Left ventricle myocardium inferior (tissue), 1 donor: Measurements from ENCODE around the gene MT1HL1. TPM values are rescaled to one million over a fixed set of nuclear protein-coding genes. Genes with fewer than 3 reads are reported as not detected.
A peak's percentile ranks its signal among the peaks of the same experiment; 100 is the strongest.
"Not testable (repeated sequence)": the region's sequence is repeated elsewhere in the genome, so short reads cannot be mapped to it uniquely, and the experiment has no call there.

Source experiments
- DNase-seq: peaks from one replicate; pipeline ENCODE4 v3.0.0-alpha.2; 2020
- H3K27ac ChIP-seq: fragments of 200-600 bp; replicated peaks from 2 replicates; pipeline ENCODE4 v1.8.0; 2021
- H3K27me3 ChIP-seq: fragments of 200-600 bp; 2 replicates; pipeline ENCODE4 v1.8.0; 2021; ENCODE audit warnings: low read depth
- H3K36me3 ChIP-seq: fragments of 200-600 bp; 2 replicates; pipeline ENCODE4 v1.8.0; 2021
- H3K4me1 ChIP-seq: fragments of 200-600 bp; 2 replicates; pipeline ENCODE4 v1.8.0; 2021
- H3K4me3 ChIP-seq: fragments of 200-600 bp; 2 replicates; pipeline ENCODE4 v1.8.0; 2021; ENCODE audit warnings: mild to moderate bottlenecking, moderate library complexity
- H3K9me3 ChIP-seq: fragments of 200-600 bp; replicated peaks from 2 replicates; pipeline ENCODE4 v1.8.0; 2021
- intact Hi-C: fragments of 100-400 bp; cut with micrococcal nuclease; formaldehyde crosslinking; loops from one replicate; pipeline ENCODE4 v1.11.0; 2022
- total RNA-seq: library from RNA; stranded (reverse); fragmentation: NEBNext Ultra II Directional; extraction: Animal tissue kit (Norgen Biotek cat#: 25700); gene quantifications from one replicate; pipeline ENCODE4 v1.2.1, GENCODE V29; 2021
- TF ChIP-seq, protein P1 (sequence below): fragments of 200-600 bp; IDR thresholded peaks from 2 replicates; pipeline ENCODE4 v1.8.0; 2021; ENCODE audit warnings: antibody characterized with exemption, mild to moderate bottlenecking, borderline replicate concordance
- donor health status: DM: no; HTN: yes; CAD: no; lungs with severe emphysema.

Gene MT1HL1
- total RNA-seq, 1 donor from 2014 or later = not detected

DNA sequence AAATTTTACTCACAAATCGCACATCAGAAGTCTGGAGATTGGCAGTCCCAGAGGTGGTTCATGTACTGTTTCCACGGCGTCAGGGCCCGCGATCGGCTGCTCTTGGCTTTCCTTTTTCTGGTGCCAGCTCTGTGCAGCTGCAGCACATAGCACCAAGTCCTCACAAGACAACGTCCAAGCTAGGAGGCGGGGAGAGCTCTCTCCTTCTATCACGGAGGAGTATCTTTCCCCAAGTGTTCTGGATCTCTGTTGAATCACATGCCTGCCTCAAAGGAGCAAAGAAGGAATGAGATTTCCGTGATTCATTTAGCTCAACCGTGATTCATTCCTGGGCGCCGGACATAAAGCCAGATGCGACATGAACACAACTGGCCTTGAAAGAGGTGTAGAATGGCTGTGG lies 25.5 kb downstream of the MT1HL1 start:
- peak overlapping the region; percentile 73 for H3K27ac ChIP-seq
- peak overlapping the region; percentile 47 for H3K4me3 ChIP-seq
- TF ChIP-seq, protein P1, sequence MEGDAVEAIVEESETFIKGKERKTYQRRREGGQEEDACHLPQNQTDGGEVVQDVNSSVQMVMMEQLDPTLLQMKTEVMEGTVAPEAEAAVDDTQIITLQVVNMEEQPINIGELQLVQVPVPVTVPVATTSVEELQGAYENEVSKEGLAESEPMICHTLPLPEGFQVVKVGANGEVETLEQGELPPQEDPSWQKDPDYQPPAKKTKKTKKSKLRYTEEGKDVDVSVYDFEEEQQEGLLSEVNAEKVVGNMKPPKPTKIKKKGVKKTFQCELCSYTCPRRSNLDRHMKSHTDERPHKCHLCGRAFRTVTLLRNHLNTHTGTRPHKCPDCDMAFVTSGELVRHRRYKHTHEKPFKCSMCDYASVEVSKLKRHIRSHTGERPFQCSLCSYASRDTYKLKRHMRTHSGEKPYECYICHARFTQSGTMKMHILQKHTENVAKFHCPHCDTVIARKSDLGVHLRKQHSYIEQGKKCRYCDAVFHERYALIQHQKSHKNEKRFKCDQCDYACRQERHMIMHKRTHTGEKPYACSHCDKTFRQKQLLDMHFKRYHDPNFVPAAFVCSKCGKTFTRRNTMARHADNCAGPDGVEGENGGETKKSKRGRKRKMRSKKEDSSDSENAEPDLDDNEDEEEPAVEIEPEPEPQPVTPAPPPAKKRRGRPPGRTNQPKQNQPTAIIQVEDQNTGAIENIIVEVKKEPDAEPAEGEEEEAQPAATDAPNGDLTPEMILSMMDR = no peak
- H3K27me3 ChIP-seq = no peaks in the 10 kb centered on the region
- no peak for DNase-seq
- peaks cover 4% of the 10 kb centered on the region for H3K9me3 ChIP-seq
- intact Hi-C loops = no loop called here
- H3K36me3 ChIP-seq = no peaks in the 10 kb centered on the region
- peaks cover 43% of the 10 kb centered on the region for H3K4me1 ChIP-seq

GRCh38 chr1:236975461-236975860 lies 28.8 kb downstream of the MT1HL1 start:
- Histone ChIP-seq H3K4me3 (no peak overlapping the region), H3K27ac (no peak overlapping the region), H3K27me3 (no peaks in the 10 kb centered on the region), H3K4me1 (peaks cover 24% of the 10 kb centered on the region), H3K36me3 (no peaks in the 10 kb centered on the region), H3K9me3 (peaks cover 4% of the 10 kb centered on the region)
- TF ChIP-seq, protein P1 = no peak
- intact Hi-C loops = no loop called here
- DNase-seq = no peak

DNA sequence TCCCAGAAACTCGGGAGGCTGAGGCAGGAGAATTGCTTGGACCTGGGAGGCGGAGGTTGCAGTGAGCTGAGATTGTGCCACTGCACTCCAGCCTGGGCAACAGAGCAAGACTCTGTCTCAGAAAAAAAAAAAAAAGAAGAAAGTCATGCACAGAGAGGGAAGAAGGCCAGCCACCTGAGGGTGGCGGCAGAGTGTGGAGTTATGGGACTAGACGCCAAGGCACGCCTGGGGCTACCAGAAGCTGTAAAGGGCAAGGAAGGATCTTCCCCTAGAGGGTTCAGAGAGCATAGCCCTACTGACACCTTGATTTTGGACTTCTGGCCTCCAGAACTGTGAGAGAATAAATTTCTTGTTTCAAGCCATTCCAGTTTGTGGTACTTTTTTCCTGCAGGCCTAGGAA lies 30.2 kb downstream of the MT1HL1 start:
- intact Hi-C loops, H3K9me3 ChIP-seq, H3K36me3 ChIP-seq, H3K27me3 ChIP-seq, DNase-seq, H3K4me3 ChIP-seq, H3K27ac ChIP-seq: not testable (repeated sequence)
- H3K4me1 ChIP-seq = peaks cover 11% of the 10 kb centered on the region

DNA sequence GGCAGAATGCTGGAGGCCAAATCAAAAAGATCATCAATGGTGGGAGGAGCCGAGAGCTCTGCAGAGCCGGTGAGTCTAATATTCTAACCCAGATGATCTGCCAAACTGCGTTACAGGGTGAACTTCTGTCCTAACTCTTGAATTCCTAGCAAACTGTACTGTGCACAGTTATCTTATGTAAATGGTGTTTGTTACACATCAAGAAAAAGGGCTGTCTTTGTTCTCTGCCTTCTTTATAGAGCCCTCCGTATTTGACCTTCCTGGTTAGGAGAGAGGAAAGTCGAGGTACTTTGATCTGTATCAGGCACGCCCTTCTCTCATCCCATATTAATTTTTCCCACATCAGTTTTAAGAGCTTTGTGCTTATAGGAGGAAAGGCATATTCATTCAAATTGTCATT lies 37.6 kb downstream of the MT1HL1 start:
- intact Hi-C loops = no loop called here
- no peaks in the 10 kb centered on the region for H3K9me3 ChIP-seq
- no peak for DNase-seq
- H3K4me1 ChIP-seq = no peaks in the 10 kb centered on the region
- H3K36me3 ChIP-seq = no peaks in the 10 kb centered on the region
- TF ChIP-seq, protein P1 = no peak
- no peak overlapping the region for H3K27ac ChIP-seq
- no peaks in the 10 kb centered on the region for H3K27me3 ChIP-seq
- H3K4me3 ChIP-seq = no peak overlapping the region

DNA sequence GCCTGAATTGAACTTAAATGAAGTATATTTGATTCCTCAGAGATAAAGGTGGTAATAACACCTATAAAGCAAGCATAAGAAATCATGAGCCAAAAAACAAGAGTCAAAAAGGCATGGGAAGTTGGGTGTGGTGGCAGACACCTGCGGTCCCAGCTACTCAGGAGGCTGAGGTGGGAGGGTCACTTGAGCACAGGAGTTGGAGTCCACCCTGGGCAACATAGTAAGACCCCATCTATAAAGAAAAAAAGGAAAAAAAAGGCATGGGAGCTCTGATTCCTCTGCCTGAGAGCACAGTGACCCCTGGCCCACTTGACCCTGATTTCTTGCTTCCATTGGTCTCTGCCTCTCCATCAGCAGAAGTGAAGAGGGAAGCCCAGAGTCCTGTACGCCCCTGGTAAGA lies 40.3 kb downstream of the MT1HL1 start:
- H3K27ac ChIP-seq = no peak overlapping the region
- no peaks in the 10 kb centered on the region for H3K27me3 ChIP-seq
- no peak for DNase-seq
- intact Hi-C loops = no loop called here
- TF ChIP-seq, protein P1 = no peak
- no peaks in the 10 kb centered on the region for H3K4me1 ChIP-seq
- H3K4me3 ChIP-seq = no peak overlapping the region
- H3K36me3 ChIP-seq = no peaks in the 10 kb centered on the region
- no peaks in the 10 kb centered on the region for H3K9me3 ChIP-seq

DNA sequence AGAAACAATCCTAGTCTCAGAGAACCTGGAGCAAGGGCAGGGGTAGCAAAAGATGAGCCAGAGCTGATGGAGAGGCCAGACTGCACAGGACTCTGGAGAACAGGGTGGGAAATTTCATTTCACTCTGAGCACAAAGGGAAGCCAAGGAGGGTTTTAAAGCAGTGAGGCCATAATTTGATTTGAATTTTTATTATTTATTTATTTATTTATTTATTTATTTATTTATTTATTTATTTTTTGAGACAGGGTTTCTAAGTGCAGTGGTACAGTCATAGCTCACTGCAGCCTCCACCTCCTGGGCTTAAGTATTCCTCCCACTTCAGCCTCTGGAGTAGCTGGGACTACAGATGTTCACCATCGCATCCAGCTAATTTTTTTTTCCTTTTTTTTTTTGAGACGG lies 45.1 kb downstream of the MT1HL1 start:
- no peaks in the 10 kb centered on the region for H3K4me1 ChIP-seq
- TF ChIP-seq, protein P1 = no peak
- DNase-seq = no peak
- no peaks in the 10 kb centered on the region for H3K27me3 ChIP-seq
- intact Hi-C loops = no loop called here
- H3K4me3 ChIP-seq = no peak overlapping the region
- no peak overlapping the region for H3K27ac ChIP-seq
- no peaks in the 10 kb centered on the region for H3K36me3 ChIP-seq
- no peaks in the 10 kb centered on the region for H3K9me3 ChIP-seq
